GM12801 (cell line): ENCODE measurements around the gene ARHGAP42.

Experiments used
- TF ChIP-seq, protein P1 (sequence below): IDR thresholded peaks from one replicate; pipeline ENCODE4 v1.5.1; 2011; ENCODE audit warnings: control low read depth; ENCODE audit not compliant: insufficient read length; ENCODE audit errors: extremely low read depth

The ARHGAP42 gene

DNA sequence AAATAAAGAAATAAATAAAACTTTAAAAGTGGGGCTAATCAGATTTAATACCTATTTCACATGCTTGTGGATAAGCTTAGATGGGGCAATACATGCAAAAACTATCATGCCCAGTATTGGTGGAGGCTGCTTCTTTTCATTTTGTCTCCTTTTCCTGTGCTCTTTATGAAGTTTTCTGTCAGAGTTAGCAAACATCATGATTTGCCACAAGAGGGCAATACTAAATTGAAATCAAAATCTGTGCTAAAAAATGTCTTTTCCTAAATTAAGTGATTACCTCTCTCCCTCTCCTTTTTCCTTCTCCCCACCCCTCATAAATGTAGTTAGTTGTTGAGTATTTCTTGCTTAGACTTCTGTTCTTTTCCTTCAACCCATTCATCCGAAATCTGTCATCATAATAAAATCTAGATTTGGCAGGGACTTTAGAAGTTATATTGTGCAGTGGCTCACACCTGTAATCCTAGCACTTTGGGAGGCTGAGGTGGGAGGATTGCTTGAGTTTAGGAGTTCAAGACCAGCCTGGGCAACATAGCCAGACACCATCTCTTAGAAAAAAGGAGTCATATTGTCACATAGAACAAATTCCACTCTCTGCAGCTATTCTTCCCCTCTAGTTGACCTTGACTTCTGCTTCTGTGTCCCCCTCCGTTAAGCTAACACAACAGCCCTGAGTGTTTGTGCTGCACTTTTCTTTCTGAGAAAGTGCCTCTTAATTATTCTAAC, 4.7 kb upstream of the ARHGAP42 start:
- TF ChIP-seq, protein P1, sequence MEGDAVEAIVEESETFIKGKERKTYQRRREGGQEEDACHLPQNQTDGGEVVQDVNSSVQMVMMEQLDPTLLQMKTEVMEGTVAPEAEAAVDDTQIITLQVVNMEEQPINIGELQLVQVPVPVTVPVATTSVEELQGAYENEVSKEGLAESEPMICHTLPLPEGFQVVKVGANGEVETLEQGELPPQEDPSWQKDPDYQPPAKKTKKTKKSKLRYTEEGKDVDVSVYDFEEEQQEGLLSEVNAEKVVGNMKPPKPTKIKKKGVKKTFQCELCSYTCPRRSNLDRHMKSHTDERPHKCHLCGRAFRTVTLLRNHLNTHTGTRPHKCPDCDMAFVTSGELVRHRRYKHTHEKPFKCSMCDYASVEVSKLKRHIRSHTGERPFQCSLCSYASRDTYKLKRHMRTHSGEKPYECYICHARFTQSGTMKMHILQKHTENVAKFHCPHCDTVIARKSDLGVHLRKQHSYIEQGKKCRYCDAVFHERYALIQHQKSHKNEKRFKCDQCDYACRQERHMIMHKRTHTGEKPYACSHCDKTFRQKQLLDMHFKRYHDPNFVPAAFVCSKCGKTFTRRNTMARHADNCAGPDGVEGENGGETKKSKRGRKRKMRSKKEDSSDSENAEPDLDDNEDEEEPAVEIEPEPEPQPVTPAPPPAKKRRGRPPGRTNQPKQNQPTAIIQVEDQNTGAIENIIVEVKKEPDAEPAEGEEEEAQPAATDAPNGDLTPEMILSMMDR: no peak

DNA sequence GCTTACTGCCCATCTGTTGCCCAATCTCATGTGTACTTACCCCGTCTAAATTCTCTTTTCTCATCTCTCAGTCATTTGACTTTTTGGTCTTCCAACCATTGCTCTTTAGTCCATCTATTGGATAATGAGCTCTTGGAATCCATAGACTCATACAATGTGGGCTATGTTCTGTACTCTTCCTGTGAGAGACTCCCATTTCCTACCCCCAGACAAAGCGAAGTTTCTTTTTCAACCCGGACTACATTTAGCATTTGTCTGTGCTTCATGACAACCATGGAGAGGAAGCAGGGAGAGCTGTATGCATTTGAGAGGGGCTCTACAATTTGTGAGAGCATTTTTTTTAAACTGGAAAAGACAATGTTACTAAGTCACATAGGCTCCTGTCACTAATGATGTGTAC, 4.0 kb upstream of the ARHGAP42 start:
- TF ChIP-seq, protein P1: no peak

DNA sequence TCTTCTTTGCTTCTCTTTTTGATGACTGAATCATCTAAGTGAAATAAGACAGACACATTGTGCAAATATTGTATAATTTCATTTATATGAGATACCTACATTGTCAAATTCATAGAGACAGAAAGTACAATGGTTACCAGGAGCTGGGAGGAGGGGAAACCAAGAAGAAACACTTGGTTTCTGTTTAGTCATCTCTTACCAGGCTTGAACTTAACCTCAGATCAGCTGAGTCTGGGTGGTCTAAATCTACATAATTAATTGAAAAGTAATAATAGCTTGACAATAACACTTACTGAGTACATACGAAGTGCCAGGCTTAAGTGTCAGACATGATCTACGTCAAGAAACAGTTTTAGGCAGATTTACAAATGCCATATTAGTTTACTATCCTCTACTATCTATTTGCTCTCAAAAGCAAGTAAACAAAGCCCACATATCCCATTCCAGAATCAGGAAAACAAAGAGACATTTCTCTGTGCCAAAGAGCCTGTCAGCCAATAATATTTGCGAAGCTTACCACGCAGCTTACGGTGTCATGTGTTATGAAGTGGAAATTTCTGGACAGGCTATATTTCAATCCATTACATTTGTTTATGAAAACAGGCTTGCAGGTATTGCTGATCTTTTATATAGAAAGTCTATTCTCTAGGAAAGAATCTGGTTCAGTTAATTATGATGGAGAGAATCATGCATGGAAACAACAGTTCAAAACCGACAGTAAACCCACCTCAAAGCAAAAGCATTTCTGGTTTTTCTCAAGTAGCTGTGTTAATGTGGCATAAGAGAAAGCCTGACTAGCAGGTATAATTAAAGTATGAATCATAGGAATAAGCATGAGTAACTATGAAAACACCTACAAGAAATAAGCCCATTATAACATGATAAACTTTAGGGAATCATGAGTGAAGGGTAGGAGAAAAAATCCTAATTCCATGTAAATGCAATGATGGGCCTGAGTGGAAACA, 2.7 kb upstream of the ARHGAP42 start:
- TF ChIP-seq, protein P1: no peak

DNA sequence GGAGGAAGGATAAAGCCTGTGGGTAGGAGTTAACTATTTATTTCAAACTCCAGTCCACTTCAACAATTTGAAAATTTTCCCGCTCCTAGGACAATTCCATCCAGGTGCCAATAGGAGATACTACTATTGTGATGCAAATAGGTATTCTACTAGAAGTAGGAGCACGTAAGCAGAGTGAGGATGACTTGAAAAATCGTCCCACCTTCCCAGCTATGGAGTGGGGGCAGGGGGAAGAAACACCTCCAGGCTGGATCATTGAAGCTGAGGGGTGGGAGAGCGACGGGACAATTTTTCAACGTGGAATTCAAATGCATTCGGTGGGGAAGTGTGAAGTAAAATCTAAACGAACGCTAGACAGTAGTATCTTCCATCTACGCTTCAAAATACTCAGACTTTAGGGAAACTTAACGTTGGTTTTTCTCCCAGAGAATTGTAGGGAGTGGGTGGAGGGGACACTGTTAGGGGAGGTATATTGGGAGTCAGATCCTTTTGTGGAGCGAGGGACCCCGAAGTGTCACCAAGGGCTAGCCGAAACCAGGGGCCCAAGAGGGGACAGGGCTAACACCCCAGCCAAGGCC, 523 bp upstream of the ARHGAP42 start:
- TF ChIP-seq, protein P1: no peak

DNA sequence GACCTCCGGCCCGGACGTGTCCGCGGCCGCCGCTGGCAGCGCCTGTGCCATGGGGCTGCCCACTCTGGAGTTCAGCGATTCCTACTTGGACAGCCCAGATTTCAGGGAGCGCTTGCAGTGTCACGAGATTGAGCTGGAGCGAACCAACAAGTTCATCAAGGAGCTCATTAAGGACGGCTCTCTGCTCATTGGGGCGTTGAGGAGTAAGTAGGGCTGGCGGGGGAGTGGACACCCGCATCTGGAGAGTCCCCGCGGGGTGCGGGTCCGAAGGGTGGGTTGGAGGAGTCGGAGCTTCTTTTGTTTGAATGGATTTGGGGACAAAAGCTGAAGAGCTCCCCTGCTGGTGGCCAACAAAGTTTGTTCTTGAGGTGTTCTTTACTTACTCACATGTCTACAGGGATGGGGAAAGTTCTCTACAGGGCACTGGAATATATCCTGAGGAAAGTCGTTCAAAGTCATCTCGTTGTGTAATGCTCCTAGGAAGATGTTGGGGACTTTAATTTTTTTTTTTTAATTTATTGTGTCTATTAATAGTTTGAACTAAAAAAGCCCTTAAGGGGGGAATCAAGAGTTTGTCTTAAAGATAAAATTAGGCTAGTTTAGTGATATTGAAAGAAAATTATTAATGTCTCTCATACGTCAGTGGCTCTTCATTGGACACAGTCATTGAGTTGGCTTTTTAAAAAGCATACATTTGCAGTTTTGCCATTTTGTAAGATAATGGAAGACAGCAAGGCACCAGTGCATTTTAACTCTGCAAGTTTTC, 725 bp downstream of the ARHGAP42 start:
- TF ChIP-seq, protein P1: no peak

DNA sequence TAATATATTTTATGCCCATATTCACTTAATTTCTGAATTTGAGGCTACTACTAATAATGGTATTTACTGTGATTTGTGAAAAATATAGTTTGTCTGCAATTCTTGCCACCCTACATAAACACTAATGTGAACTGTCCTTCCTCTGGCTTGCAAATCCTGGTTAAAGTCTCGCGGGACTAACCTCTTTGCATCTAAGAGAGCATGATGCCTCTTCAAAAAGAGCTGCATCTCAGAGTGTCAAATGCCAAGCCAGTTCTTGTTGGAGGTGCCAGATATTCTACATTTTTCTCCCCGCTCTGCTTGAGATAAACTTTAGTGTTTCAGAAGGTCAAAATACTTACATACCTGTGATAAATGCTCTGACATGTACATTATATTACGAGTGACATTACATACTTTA, 2.1 kb downstream of the ARHGAP42 start:
- TF ChIP-seq, protein P1: no peak
